HUES48 (cell line): ENCODE measurements around the gene EEF1AKMT3.

Experiments
- H3K27ac ChIP-seq: one replicate; pipeline ENCODE4 v1.7.0; 2013; ENCODE audit warnings: low read depth, low read length, inconsistent platforms
- H3K27me3 ChIP-seq: 2 replicates; pipeline ENCODE4 v1.6.1; 2013; ENCODE audit warnings: mild to moderate bottlenecking, low read length; ENCODE audit not compliant: control insufficient read depth, insufficient read depth
- H3K36me3 ChIP-seq: 2 replicates; pipeline ENCODE4 v1.6.1; 2013; ENCODE audit warnings: low read length; ENCODE audit not compliant: control insufficient read depth, insufficient read depth
- H3K4me1 ChIP-seq: 2 replicates; pipeline ENCODE4 v1.6.1; 2013; ENCODE audit warnings: mild to moderate bottlenecking, low read length; ENCODE audit not compliant: control insufficient read depth, insufficient read depth
- H3K4me3 ChIP-seq: 2 replicates; pipeline ENCODE4 v1.5.1; 2013; ENCODE audit warnings: mild to moderate bottlenecking, low read depth, low read length
- H3K9ac ChIP-seq: 2 replicates; pipeline ENCODE4 v1.6.1; 2013; ENCODE audit warnings: mild to moderate bottlenecking, low read depth, low read length, moderate library complexity
- H3K9me3 ChIP-seq: 2 replicates; pipeline ENCODE4 v1.6.1; 2013; ENCODE audit warnings: low read length; ENCODE audit not compliant: control insufficient read depth, insufficient read depth

EEF1AKMT3 gene

GRCh38 chr12:57735952-57736740, 36.3 kb upstream of the EEF1AKMT3 start:
- peaks cover 17% of the 10 kb centered on the region for H3K4me1 ChIP-seq
- no peaks in the 10 kb centered on the region for H3K9me3 ChIP-seq
- H3K27ac ChIP-seq: no peak overlapping the region
- no peaks in the 10 kb centered on the region for H3K36me3 ChIP-seq
- no peak overlapping the region for H3K9ac ChIP-seq
- H3K27me3 ChIP-seq: peaks cover 99% of the 10 kb centered on the region
- peak overlapping the region; percentile 47 for H3K4me3 ChIP-seq

DNA sequence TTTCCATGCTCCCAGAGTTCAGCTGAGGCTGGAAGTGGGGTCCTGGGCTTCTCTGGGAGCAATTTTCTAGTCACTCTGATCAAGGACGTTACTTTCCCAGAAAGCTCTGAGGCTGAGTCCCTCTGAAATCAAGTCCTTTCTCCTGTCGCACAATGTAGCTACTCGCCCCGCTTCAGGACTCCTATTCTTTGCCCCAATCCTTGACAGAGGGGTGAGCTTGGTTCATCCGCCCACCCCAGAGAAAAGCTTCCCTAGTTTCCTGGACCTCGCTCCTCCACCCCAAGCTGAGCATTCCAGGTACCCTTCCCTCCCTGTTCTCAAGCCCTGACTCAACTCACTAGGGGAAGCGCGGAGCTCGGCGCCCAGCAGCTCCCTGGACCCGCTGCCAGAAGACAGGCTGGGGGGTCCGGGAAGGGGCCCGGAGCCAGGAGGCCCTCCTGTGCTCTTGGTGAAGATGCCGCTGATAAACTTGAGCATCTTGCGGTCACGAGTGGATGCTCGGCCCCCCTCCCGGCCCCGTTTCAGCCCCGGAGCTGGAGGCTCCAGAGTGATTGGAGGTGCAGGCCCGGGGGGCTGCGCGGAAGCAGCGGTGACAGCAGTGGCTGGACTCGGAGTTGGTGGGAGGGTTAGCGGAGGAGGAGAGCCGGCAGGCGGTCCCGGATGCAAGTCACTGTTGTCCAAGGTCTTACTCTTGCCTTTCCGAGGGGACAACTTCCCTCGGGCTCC, 35.5 kb upstream of the EEF1AKMT3 start:
- H3K4me3 ChIP-seq: peak overlapping the region; percentile 47; the same call in 1 of the 2 replicates
- peaks cover 17% of the 10 kb centered on the region for H3K4me1 ChIP-seq
- no peak overlapping the region for H3K9ac ChIP-seq
- H3K27ac ChIP-seq: no peak overlapping the region
- H3K9me3 ChIP-seq: no peaks in the 10 kb centered on the region
- no peaks in the 10 kb centered on the region for H3K36me3 ChIP-seq
- peaks cover 99% of the 10 kb centered on the region for H3K27me3 ChIP-seq

- Histone ChIP-seq H3K9ac (no peak overlapping the region), H3K36me3 (no peaks in the 10 kb centered on the region), H3K9me3 (no peaks in the 10 kb centered on the region), H3K4me1 (peaks cover 17% of the 10 kb centered on the region), H3K27me3 (peaks cover 98% of the 10 kb centered on the region), H3K4me3 (peak overlapping the region; percentile 47), H3K27ac (no peak overlapping the region)
These were observed 34.6 kb upstream of the EEF1AKMT3 start for GRCh38 chr12:57737467-57738460.

DNA sequence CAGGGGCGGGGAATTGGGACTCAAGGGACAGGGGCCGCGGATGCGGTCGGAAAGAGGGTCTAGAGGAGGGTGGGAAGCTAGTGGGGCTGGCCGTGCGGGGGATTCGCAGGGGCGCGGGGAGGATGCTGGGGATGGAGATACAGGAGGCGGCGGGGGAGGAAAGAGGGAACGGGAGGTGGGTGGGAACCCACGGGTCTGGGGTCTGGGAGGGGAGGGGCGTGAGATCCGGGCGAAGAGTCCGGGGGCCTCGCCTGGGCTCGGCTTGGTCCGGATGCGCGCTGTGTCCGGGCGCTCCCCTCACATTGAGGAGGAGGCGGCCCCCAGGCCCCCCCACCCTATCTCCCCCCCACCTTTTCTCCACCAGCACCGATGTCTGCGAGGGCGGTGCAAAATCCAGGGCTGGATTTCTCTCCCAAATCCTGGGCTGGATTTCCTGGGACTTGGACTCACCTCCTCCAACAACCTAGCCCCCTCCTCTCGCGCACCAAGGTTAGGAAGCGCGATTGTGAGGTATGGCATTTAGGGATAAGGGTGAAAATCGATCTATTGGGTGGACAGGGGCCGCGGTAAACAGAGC, 33.7 kb upstream of the EEF1AKMT3 start, which contains the start of gene AGAP2:
TSS of gene AGAP2 (minus strand) at position 82 of the 577 bp plus-strand sequence. CDS start 496 bp downstream, outside the sequence.
- Histone ChIP-seq H3K36me3 (no peaks in the 10 kb centered on the region), H3K9ac (no peak within 1 kb of the TSS), H3K27ac (no peak within 1 kb of the TSS), H3K27me3 (peaks cover 89% of the 10 kb centered on the region), H3K4me1 (peaks cover 17% of the 10 kb centered on the region), H3K9me3 (no peaks in the 10 kb centered on the region), H3K4me3 (peak within 1 kb of the TSS; percentile 54)

DNA sequence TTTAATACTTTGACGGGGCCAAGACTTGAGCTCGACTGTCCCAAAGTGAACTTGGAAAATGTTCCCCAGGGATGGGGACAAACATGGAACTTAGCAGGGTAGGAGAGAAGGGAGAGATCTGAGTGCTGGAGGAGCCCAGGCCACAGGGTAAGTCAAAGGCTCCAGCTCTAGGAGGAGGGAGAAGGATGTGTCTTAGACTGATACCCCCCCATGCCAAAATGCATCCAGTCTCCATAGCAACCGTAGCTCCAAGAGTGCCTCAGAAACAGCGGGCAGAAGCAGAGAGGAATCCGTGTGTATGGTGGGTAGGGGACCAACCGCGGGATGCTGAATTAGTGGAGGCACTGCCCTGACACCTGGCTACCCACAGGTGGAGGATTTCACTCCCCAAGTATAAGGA, 33.0 kb upstream of the EEF1AKMT3 start:
- Histone ChIP-seq H3K36me3 (no peaks in the 10 kb centered on the region), H3K4me1 (peaks cover 17% of the 10 kb centered on the region), H3K27me3 (peaks cover 83% of the 10 kb centered on the region), H3K9me3 (no peaks in the 10 kb centered on the region), H3K4me3 (no peak overlapping the region), H3K9ac (no peak overlapping the region), H3K27ac (no peak overlapping the region)

GRCh38 chr12:57739914-57740538, 32.4 kb upstream of the EEF1AKMT3 start:
- Histone ChIP-seq H3K4me3 (no peak overlapping the region), H3K9ac (no peak overlapping the region), H3K4me1 (peaks cover 17% of the 10 kb centered on the region), H3K27me3 (peaks cover 76% of the 10 kb centered on the region), H3K9me3 (no peaks in the 10 kb centered on the region), H3K36me3 (no peaks in the 10 kb centered on the region), H3K27ac (no peak overlapping the region)

DNA sequence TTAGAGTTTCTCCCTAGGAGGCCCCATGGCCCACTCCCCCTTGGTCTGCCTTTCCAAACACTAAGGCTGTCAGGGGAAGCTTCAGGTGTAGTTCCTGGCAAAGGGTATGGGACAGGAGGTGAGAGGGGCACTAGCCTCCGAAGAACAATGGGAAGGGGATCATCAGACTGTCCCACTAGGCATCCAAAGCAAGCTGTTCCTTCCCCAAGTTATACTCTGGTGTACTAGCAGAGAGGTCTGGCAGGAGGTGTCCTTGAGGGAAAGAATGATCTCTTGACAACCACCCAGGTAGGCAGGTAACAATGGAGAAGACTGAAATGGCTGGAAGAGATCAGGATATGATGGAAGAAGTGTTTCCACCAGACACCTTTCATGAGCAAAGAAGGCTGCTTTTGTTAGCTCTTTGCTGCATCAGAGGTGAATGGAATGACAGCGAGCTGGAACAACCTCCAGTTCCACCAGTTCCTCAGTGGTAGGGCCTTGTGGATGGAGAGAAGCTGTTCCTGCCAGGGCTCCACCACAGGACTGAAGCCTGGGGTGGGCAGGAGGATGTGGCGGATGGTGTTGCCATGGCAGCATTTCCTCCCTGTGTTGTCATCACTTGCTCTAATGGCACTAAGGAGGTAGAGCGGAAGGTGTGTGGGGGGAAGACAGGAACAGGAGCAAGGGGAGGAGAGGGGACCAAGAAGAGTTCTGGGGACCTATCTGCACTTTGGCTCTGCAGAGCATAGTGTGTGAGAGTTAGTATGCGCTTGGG, 31.6 kb upstream of the EEF1AKMT3 start:
- peaks cover 68% of the 10 kb centered on the region for H3K27me3 ChIP-seq
- no peak overlapping the region for H3K4me3 ChIP-seq

DNA sequence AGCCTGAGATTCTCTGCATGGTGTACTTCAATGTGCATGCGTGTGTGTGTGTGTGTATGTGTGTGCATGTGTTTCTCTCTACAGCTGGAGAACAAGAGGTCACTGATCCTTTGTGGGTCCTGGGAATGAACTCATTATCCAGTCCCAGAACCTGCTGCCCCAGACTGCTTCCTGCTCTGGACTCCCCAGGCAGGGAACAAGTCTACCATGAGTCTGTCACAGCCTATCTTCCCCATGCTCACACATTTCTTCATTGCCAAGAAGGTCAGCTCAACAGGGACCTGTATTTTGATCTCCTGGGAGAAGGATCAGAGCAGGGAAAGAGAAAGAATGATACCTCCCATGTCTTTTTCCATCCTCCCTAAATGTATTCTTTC, 31.0 kb upstream of the EEF1AKMT3 start:
- Histone ChIP-seq H3K27ac (no peak overlapping the region), H3K4me1 (peaks cover 13% of the 10 kb centered on the region), H3K27me3 (peaks cover 62% of the 10 kb centered on the region), H3K9me3 (no peaks in the 10 kb centered on the region), H3K4me3 (no peak overlapping the region), H3K36me3 (peaks cover 4% of the 10 kb centered on the region), H3K9ac (no peak overlapping the region)

More for the DNA sequence above, 31.6 kb upstream of the EEF1AKMT3 start:
- no peak overlapping the region for H3K27ac ChIP-seq
- no peaks in the 10 kb centered on the region for H3K9me3 ChIP-seq
- H3K4me1 ChIP-seq: peaks cover 13% of the 10 kb centered on the region
- no peak overlapping the region for H3K9ac ChIP-seq
- no peaks in the 10 kb centered on the region for H3K36me3 ChIP-seq

- Histone ChIP-seq H3K4me1 (peaks cover 8% of the 10 kb centered on the region; the same call in 1 of the 2 replicates), H3K9ac (no peak overlapping the region), H3K27me3 (peaks cover 56% of the 10 kb centered on the region), H3K9me3 (no peaks in the 10 kb centered on the region), H3K36me3 (peaks cover 11% of the 10 kb centered on the region), H3K27ac (no peak overlapping the region), H3K4me3 (no peak overlapping the region)
These were observed 30.3 kb upstream of the EEF1AKMT3 start for GRCh38 chr12:57741844-57742738.
